Breast epithelium (tissue), 3 donors: ENCODE measurements around the gene PABPC1L.

Experiments used
- POLR2A ChIP-seq: fragments of 450-650 bp; IDR thresholded peaks from one replicate; pipeline ENCODE4 v1.6.1; 2016; ENCODE audit warnings: antibody characterized with exemption, mild to moderate bottlenecking, moderate library complexity
- POLR2AphosphoS5 ChIP-seq, 3 donors: sonication (generic); formaldehyde crosslinking; IDR thresholded peaks; one replicate each; pipeline ENCODE4 v1.6.1; 2017; ENCODE audit warnings: antibody characterized with exemption in 3 of 3
- TF ChIP-seq, protein P1 (sequence below), 3 donors: fragments of 450-650 bp; IDR thresholded peaks; one replicate each; pipeline ENCODE4 v1.5.1; 2016 to 2017; ENCODE audit warnings: antibody characterized with exemption in 3 of 3, mild to moderate bottlenecking in 3 of 3, moderate library complexity in 3 of 3

GRCh38 chr20:44930517-44931168, 20.8 kb downstream of the PABPC1L start:
- TF ChIP-seq, protein P1, sequence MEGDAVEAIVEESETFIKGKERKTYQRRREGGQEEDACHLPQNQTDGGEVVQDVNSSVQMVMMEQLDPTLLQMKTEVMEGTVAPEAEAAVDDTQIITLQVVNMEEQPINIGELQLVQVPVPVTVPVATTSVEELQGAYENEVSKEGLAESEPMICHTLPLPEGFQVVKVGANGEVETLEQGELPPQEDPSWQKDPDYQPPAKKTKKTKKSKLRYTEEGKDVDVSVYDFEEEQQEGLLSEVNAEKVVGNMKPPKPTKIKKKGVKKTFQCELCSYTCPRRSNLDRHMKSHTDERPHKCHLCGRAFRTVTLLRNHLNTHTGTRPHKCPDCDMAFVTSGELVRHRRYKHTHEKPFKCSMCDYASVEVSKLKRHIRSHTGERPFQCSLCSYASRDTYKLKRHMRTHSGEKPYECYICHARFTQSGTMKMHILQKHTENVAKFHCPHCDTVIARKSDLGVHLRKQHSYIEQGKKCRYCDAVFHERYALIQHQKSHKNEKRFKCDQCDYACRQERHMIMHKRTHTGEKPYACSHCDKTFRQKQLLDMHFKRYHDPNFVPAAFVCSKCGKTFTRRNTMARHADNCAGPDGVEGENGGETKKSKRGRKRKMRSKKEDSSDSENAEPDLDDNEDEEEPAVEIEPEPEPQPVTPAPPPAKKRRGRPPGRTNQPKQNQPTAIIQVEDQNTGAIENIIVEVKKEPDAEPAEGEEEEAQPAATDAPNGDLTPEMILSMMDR (IDR thresholded peaks at IDR 0.05): no peak
- TF ChIP-seq POLR2A: no peak
- no peak for TF ChIP-seq POLR2AphosphoS5 (IDR thresholded peaks at IDR 0.05)
